RPMI7951 (cell line): ENCODE data around the gene PSMC3IP. TPM values are rescaled to one million over a fixed set of nuclear protein-coding genes. Genes with fewer than 3 reads are reported as not detected.
"Not testable (repeated sequence)": the region's sequence is repeated elsewhere in the genome, so short reads cannot be mapped to it uniquely, and the experiment has no call there.

Experiments
- DNase-seq: peaks from one replicate; pipeline ENCODE4 v3.0.0-alpha.2; 2012; ENCODE audit warnings: low read depth
- total RNA-seq: library from RNA; depleted of rRNA; stranded (reverse); fragments of >200 nt; shearing (Covaris generic); gene quantifications from 2 replicates; pipeline ENCODE4 v1.2.3, GENCODE V29; 2014

The PSMC3IP gene
- total RNA-seq, 1 experiment from 2014 or later: 18.7 TPM

DNA sequence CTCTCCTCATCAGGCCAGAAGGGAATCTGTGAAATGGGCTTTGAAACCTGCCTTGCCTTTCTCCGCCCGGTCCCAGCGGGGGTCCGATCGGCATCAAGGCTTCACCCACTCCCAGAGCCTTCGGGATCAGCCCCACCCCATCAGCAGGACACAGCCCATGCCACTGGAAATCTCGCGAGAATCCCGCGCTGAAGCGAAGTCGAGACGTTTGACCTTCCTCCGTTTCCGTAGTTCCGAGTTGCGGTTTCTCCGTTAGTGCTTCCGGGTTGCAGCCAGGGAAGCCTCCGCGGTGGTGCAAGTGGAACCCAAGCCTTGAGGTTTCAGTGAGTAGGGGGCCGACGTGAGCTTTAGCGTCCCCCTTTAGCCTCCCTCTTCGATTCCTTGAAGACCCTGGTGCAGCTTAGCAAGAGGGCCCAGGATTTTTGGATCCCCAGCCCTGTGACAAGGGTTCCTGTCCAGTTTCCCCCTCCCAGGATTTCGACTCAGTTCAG, 15.6 kb downstream of the PSMC3IP start, which contains the start of gene COASY:
COASY (plus strand) TSS at position 252 of the 491 bp plus-strand sequence. CDS start 475 bp downstream, outside the sequence.
- peak; percentile 91 for DNase-seq

GRCh38 chr17:42560246-42560645, 17.3 kb downstream of the PSMC3IP start:
- DNase-seq: no peak

DNA sequence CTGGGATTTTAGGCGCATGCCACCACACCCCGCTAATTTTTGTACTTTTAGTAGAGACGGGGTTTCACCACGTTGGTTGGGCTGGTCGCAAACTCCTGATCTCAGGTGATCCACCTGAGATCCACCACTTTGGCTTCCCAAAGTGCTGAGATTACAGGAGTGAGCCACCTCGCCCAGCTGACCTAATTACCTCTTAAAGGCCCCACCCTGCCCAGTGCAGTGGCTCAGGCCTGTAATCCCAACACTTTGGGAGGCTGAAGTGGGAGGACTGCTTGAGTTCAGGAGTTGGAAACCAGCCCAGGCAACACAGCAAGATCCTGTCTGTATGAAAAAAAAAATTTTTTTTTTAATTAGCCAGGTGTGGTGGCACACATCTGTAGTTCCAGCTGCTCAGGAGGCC, 18.5 kb downstream of the PSMC3IP start:
- DNase-seq: no peak

DNA sequence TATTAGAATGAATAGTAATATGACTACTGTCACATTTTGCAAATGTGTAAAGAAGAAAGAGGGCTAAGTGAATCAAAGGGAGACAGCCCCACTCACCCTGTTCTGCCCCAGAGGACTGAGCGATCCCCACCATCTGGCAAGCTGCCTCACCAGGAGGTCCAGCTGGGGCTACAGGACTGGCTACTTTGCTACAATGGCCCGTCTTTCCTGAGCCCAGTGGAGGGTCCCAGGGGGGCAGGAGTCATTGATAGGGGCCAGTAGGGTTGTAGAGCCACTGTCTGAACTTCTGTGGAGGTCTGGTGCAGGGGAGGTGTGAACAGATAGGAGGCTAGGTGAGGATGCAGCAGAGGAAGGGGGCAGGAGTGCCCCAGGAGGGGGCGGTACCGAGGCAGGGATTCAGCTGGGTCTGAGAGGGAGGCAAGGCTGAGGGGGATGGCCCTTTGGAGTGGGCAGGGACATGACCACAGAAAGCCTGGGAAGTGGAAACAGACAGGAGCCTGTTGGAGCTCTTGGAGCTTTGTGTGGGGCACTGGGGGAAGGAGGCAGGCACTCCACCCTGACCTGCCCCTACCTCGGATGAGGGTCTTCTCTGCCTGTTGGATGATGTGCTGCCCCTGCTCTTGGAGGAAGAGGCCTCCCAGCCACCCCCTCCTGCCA, 21.4 kb downstream of the PSMC3IP start:
- not testable (repeated sequence) for DNase-seq

DNA sequence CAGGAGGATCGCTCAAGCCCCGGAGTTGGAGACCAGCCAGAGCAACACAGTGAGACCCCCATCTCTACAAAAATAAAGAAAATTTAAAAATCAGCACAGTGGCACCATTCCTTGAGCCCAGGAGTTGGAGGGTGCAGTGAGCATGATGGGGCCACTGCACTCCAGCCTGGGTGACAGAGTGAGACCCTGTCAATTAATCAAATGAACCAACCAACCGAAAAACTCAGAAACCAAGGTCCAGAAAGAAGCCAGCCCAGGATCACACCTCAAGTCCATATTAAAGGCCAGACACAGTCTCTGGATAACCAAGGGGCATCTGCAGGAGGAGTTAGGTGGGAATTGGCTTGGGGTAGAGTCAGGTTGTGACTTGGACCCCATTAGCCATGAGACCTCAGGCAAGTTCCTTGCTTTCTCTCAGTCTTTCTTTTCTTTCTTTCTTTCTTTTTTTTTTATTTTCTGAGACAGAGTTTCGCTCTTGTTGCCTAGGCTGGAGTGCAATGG, 22.4 kb downstream of the PSMC3IP start:
- no peak for DNase-seq

- peak; percentile 74 for DNase-seq
Observed at GRCh38 chr17:42554250-42555121, 23.0 kb downstream of the PSMC3IP start.

DNA sequence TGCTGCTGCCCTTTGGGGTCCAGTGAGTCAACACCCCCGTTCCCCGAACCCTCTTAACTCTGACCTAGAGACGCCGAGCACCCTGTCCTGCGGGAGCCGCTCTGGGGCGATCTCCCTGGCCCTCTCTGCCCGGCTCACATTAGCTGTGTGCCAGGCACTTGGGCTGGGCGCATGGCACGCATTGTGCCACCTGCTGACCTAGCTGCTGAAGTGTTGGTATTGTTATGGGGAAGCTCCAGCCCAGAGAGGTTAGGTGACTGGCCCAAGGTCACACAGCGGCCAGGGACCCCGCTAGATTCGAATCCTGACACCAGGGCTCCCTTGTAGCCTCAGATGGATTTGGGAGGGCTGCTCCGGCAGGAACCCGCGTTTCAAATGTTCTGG, 23.7 kb downstream of the PSMC3IP start:
- no peak for DNase-seq

GRCh38 chr17:42553161-42553818, 24.2 kb downstream of the PSMC3IP start:
- DNase-seq: no peak

GRCh38 chr17:42552736-42553135, 24.8 kb downstream of the PSMC3IP start, which contains the start of gene HSD17B1:
Gene HSD17B1, plus strand, starts transcription at chr17:42552923. Its CDS starts 11 bp downstream, at chr17:42552934.
- not testable (repeated sequence) for DNase-seq

DNA sequence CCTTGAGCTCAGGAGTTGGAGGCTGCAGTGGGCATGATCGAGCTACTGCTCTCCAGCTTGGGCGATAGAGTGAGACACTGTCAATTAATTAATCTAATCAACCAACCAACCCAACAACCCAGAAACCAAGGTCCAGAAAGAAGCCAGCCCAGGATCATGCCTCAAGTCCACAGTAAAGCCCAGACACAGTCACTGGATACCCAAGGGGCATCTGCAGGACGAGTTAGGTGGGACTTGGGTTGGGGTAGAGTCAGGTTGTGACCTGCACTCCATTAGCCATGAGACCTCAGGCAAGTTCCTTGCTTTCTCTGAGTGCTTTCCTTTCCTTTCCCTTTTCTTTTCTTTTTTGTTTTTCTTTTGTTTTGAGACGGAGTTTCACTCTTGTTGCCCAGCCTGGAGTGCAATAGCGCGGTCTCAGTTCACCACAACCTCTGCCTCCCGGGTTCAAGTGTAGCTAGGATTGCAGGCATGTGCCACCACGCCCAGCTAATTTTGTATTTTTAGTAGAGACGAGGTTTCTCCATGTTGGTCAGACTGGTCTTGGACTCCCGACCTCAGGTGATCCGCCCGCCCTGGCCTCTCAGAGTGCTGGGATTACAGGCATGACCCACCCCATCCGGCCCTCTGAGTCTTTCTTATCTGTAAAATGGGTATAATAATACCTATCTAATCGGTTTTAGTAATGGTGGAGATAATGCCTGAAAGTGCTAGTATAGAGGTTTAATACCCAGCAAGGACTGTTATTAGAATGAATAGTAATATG, 28.4 kb downstream of the PSMC3IP start:
- DNase-seq: no peak

DNA sequence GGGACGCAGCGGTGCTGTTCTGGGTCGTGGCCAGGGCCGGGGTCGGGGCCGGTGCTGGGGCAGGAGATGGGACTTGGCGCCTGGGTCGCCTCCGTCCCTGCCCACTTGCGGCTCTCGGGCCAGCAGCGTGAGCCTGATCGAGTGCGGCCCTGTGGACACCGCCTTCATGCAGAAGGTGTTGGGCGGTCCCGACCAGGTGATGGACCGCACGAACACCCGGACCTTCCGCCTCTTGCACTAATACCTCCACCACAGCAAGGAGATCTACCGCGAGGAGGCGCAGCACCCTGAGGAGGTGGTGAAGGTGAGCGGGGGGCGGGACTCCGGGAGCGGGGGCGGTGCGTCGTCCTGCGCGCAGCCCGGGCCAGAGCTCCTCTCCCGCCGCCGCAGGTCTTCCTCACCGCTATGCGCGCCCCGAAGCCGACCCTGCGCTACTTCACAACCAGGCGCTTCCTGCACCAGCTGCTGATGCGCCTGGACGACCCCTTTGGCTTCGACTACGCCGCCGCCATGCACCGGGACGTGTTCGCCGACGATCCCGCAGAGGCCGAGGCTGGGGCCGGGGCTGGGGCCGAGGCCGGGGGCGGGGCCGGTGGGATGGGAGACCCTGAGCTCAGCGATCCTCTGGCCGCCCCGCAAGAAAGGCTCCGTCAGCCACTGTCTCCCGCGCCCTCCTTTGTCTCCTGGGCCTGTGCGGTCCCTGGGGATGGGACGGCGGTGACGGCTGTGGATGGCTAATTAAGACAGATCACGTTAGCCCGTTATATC, 29.3 kb downstream of the PSMC3IP start:
- no peak for DNase-seq

DNA sequence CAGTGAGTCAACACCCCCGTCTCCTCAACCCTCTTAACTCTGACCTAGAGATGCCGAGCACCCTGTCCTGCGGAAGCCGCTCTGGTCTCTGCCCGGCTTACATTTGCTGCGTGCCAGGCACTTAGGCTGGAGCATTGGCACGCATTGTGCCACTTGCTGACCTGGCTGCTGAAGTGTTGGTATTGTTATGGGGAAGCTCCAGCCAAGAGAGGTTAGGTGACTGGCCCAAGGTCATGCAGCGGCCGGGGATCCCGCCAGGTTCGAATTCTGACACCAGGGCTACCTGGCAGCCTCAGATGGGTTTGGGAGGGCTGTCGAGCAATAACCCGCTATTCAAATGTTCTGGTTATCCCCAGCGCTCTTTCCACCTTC, 29.8 kb downstream of the PSMC3IP start:
- no peak for DNase-seq

DNA sequence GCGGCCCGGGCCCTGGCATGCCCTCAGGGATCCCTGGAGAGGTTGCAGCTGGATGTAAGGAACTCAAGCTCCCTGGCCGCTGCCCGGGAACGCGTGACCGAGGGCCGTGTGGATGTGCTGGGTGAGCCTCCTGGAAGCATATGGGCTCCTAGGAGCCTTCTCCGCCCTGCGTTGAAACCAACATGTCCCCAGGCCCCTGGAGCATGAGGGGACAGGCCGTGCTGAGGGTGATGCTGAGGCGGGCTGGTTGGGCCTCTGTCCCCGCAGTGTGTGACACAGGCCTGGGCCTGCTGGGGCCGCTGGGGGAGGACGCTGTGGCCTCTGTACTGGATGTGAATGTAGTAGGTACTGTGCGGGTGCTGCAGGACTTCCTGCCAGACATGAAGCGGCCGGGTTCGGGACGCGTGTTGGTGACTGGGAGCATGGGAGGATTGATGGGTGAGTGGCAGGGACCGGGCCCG, 30.5 kb downstream of the PSMC3IP start:
- no peak for DNase-seq

- not testable (repeated sequence) for DNase-seq
Observed at GRCh38 chr17:42545755-42546505, 31.6 kb downstream of the PSMC3IP start.

DNA sequence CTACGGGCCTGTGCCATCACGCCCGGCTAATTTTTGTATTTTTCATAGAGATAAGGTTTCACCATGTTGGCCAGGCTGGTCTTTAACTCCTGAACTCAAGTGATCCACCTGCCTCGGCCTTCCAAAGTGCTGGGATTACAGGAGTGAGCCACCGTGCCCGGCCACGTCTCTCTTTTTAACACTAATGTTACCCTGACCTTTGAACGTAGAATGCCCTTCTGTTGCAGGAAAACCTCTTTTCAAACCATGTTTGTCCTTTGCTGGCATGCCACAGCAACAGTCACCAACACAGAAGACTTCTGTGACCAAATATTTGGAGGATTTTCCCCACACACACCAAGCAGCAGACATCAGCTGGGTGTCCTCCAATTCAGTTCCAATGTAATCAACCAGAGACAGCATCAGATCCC, 32.6 kb downstream of the PSMC3IP start:
- no peak for DNase-seq

GRCh38 chr17:42543190-42544079, 34.1 kb downstream of the PSMC3IP start:
- no peak for DNase-seq

DNA sequence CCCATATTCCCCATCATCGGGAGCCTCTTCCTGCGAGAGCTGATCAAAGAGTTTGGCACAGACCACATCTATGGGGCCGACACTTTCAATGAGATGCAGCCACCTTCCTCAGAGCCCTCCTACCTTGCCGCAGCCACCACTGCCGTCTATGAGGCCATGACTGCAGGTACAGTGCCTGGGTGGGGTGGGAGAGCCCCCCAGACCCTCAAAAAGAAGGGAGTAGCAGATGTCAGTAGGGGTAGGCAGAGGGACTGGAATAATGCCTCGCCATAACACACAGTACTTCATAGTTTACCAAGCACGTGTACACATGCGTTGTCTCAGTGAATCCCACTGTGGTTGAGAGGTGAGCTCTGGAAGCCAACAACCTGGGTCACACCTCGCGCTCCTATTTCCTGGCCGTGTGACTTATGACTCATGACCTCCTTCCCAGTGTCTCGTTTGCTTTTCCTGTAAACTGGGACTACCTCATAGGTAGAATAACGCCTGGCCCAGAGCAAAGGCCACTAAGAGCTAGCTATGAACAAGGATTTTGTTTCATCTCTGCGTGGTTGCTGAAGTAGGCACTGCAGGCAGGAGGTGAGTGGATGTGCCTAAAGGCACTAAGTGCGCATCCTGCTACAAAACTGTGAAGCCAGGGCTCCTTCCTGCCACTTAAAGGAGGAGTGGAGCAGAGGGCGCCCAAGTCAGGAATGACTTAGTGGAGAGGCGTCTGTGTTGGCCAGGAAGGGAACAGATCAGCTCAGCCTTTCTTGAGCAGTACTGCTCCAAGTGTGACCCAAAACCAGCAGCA, 36.3 kb downstream of the PSMC3IP start:
- no peak for DNase-seq

DNA sequence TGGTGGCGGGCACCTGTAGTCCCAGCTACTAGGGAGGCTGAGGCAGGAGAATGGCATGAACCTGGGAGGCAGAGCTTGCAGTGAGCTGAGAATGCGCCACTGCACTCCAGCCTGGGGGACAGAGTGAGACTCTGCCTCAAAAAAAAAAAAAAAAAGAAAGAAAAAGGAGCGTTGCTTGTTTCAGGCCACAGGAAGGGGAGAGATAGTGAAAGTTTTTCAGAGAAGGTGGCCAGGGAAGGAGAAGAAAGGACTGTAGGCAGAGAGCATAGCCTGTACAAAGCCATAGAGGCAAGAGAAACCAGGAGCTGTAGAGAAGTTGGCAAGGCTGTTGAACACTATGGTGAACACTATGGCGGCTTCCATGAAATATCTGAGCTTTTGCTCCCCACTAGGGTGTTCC, 37.0 kb downstream of the PSMC3IP start:
- DNase-seq: not testable (repeated sequence)
